A673 (cell line): Measurements from ENCODE around the gene APOA4. TPM values are rescaled to one million over a fixed set of nuclear protein-coding genes. Genes with fewer than 3 reads are reported as not detected.

Experiments
- BruUV-seq: library from RNA; stranded (reverse); fragments of 400-500 nt; replicated peaks from 2 replicates; lab custom pipeline; 2021; lab: Mats Ljungman, UMichigan
- CTCF ChIA-PET: fragments of 300-600 bp; sonication (Branson Sonifier 250); formaldehyde crosslinking; loops from one replicate; lab custom pipeline; 2022; ENCODE audit warnings: antibody characterized with exemption; lab: Charles Lee
- POLR2A ChIA-PET: fragments of 300-600 bp; sonication (Branson Sonifier 250); formaldehyde crosslinking; loops from one replicate; lab custom pipeline; 2022; ENCODE audit warnings: antibody characterized with exemption; ENCODE audit not compliant: low non-redundant PET; lab: Charles Lee
- DNase-seq: peaks from one replicate; pipeline ENCODE4 v3.0.0-alpha.2; 2015; ENCODE audit warnings: low spot score
- H3K27ac ChIP-seq: fragments of 200-600 bp; sonication (generic); 2 replicates; pipeline ENCODE4 v1.5.1; 2016; ENCODE audit warnings: mixed run types, low read depth, mild to moderate bottlenecking, mixed read lengths, antibody characterized with exemption, low read length; ENCODE audit not compliant: poor library complexity, severe bottlenecking
- H3K27me3 ChIP-seq: fragments of 200-600 bp; sonication (generic); replicated peaks from 2 replicates; pipeline ENCODE4 v1.6.1; 2017; ENCODE audit warnings: mixed run types, low read depth, mild to moderate bottlenecking, mixed read lengths, antibody characterized with exemption, low read length; ENCODE audit not compliant: insufficient read depth, poor library complexity
- H3K36me3 ChIP-seq: fragments of 200-600 bp; sonication (generic); 2 replicates; pipeline ENCODE4 v1.6.1; 2016; ENCODE audit warnings: mixed run types, mild to moderate bottlenecking, mixed read lengths, antibody characterized with exemption, low read length; ENCODE audit not compliant: insufficient read depth, poor library complexity, severe bottlenecking
- H3K4me1 ChIP-seq: fragments of 200-600 bp; sonication (generic); 2 replicates; pipeline ENCODE4 v1.6.1; 2017; ENCODE audit warnings: mixed run types, mild to moderate bottlenecking, mixed read lengths, antibody characterized with exemption, low read length; ENCODE audit not compliant: insufficient read depth, poor library complexity, severe bottlenecking
- H3K4me3 ChIP-seq: fragments of 200-600 bp; sonication (generic); 2 replicates; pipeline ENCODE4 v1.5.1; 2016; ENCODE audit warnings: low read depth, mixed run types, mild to moderate bottlenecking, mixed read lengths, low read length; ENCODE audit not compliant: poor library complexity, severe bottlenecking
- H3K9me3 ChIP-seq: fragments of 200-600 bp; sonication (generic); 2 replicates; pipeline ENCODE4 v1.6.1; 2016; ENCODE audit warnings: mixed run types, low read depth, mild to moderate bottlenecking, mixed read lengths, antibody characterized with exemption, low read length; ENCODE audit not compliant: poor library complexity, severe bottlenecking
- EZH2 ChIP-seq: fragments of 200-600 bp; sonication (generic); IDR thresholded peaks from 2 replicates; pipeline ENCODE4 v1.6.1; 2017; ENCODE audit warnings: borderline replicate concordance, low read depth, mild to moderate bottlenecking, mixed read lengths, antibody characterized with exemption, low read length; ENCODE audit not compliant: poor library complexity, severe bottlenecking
- intact Hi-C: fragments of 100-400 bp; cut with micrococcal nuclease; formaldehyde crosslinking; loops from one replicate; pipeline ENCODE4 v1.10.0; 2022; ENCODE audit not compliant: unreplicated experiment
- total RNA-seq: library from RNA; stranded (reverse); gene quantifications from 2 replicates; pipeline ENCODE4 v1.2.3, GENCODE V29; 2021
- TF ChIP-seq, protein P1 (sequence below): fragments of 300-800, 200-600 bp; sonication (generic); conservative IDR thresholded peaks from 2 replicates; pipeline ENCODE4 v1.5.1; 2017; ENCODE audit warnings: low read depth, mild to moderate bottlenecking, antibody characterized with exemption, low read length, moderate library complexity, mixed read lengths

The APOA4 gene
- total RNA-seq, 1 experiment from 2014 or later, result not detected

- BruUV-seq, result no TSS peak
- intact Hi-C loops, result no loop called here
- Histone ChIP-seq H3K4me3 (no peak overlapping the region), H3K36me3 (peaks cover 58% of the 10 kb centered on the region), H3K27me3 (no peaks in the 10 kb centered on the region), H3K9me3 (no peaks in the 10 kb centered on the region), H3K4me1 (peaks cover 7% of the 10 kb centered on the region), H3K27ac (no peak overlapping the region)
- no peak for DNase-seq
- ChIA-PET POLR2A (no interaction called here), CTCF (no interaction called here)
- TF ChIP-seq EZH2, result no peak
- TF ChIP-seq, protein P1, sequence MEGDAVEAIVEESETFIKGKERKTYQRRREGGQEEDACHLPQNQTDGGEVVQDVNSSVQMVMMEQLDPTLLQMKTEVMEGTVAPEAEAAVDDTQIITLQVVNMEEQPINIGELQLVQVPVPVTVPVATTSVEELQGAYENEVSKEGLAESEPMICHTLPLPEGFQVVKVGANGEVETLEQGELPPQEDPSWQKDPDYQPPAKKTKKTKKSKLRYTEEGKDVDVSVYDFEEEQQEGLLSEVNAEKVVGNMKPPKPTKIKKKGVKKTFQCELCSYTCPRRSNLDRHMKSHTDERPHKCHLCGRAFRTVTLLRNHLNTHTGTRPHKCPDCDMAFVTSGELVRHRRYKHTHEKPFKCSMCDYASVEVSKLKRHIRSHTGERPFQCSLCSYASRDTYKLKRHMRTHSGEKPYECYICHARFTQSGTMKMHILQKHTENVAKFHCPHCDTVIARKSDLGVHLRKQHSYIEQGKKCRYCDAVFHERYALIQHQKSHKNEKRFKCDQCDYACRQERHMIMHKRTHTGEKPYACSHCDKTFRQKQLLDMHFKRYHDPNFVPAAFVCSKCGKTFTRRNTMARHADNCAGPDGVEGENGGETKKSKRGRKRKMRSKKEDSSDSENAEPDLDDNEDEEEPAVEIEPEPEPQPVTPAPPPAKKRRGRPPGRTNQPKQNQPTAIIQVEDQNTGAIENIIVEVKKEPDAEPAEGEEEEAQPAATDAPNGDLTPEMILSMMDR, result no peak
Measured at GRCh38 chr11:116866804-116867455, 43.8 kb upstream of the APOA4 start.

DNA sequence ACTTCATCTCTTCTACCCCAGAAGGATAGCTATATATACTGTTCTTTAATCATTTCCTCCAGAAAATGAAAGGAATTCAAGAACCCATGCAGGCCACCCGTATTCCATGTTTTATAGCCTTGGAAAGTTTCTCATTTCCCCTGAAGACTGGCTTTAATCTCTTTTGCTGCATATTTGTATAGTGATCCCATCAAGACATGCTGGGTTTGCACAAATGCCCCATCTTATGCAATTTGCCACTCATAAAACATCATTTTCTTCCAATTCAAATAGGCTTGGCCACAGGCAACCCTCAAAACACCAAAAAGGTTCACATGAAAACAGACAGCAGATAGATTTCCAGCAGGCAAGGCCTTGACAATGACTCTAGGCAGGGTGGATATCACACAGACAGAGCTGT lies 42.6 kb upstream of the APOA4 start:
- intact Hi-C loops, result no loop called here
- BruUV-seq, result no TSS peak
- peaks cover 7% of the 10 kb centered on the region for H3K4me1 ChIP-seq
- peak; percentile 63 for DNase-seq
- TF ChIP-seq, protein P1, result no peak
- no peak for TF ChIP-seq EZH2
- ChIA-PET CTCF (interaction anchor here (0.6 kb wide), 1 partner anchor 122 kb away, joined by 3 read pairs; no protein-coding TSS in a partner anchor), POLR2A (no interaction called here)
- peak overlapping the region; percentile 61 for H3K27ac ChIP-seq
- H3K27me3 ChIP-seq, result no peaks in the 10 kb centered on the region
- H3K36me3 ChIP-seq, result peaks cover 71% of the 10 kb centered on the region
- H3K4me3 ChIP-seq, result no peak overlapping the region
- H3K9me3 ChIP-seq, result no peaks in the 10 kb centered on the region

- H3K4me1 ChIP-seq, result peaks cover 7% of the 10 kb centered on the region
- H3K9me3 ChIP-seq, result no peaks in the 10 kb centered on the region
- no peak overlapping the region for H3K27ac ChIP-seq
- no peaks in the 10 kb centered on the region for H3K27me3 ChIP-seq
- ChIA-PET POLR2A (no interaction called here), CTCF (no interaction called here)
- DNase-seq, result no peak
- H3K36me3 ChIP-seq, result peaks cover 67% of the 10 kb centered on the region
- no TSS peak for BruUV-seq
- no peak overlapping the region for H3K4me3 ChIP-seq
- intact Hi-C loops, result no loop called here
- no peak for TF ChIP-seq EZH2
- TF ChIP-seq, protein P1, result no peak
Measured at GRCh38 chr11:116864531-116864930, 41.4 kb upstream of the APOA4 start.
